Endothelial cell (in vitro differentiated cells): ENCODE measurements around the gene CD63. TPM values are rescaled to one million over a fixed set of nuclear protein-coding genes. Genes with fewer than 3 reads are reported as not detected.

Source experiments
- DNase-seq: peaks from one replicate; pipeline ENCODE4 v3.0.0; 2021; ENCODE audit warnings: low spot score
- H3K27ac Mint-ChIP-seq: one replicate; pipeline ENCODE4 v1.8.0; 2021; ENCODE audit warnings: mixed read lengths, inconsistent platforms; ENCODE audit not compliant: unreplicated experiment
- H3K27me3 Mint-ChIP-seq: one replicate; pipeline ENCODE4 v1.8.0; 2021; ENCODE audit warnings: mild to moderate bottlenecking, moderate library complexity, mixed read lengths, inconsistent platforms; ENCODE audit not compliant: unreplicated experiment
- H3K36me3 Mint-ChIP-seq: one replicate; pipeline ENCODE4 v1.8.0; 2021; ENCODE audit warnings: mild to moderate bottlenecking, low read depth, mixed read lengths, inconsistent platforms; ENCODE audit not compliant: unreplicated experiment
- H3K4me1 Mint-ChIP-seq: one replicate; pipeline ENCODE4 v1.8.0; 2021; ENCODE audit warnings: mild to moderate bottlenecking, mixed read lengths, inconsistent platforms; ENCODE audit not compliant: unreplicated experiment
- H3K4me3 Mint-ChIP-seq: one replicate; pipeline ENCODE4 v1.8.0; 2021; ENCODE audit warnings: mild to moderate bottlenecking, mixed read lengths, inconsistent platforms; ENCODE audit not compliant: unreplicated experiment
- H3K9me3 Mint-ChIP-seq: one replicate; pipeline ENCODE4 v1.8.0; 2021; ENCODE audit warnings: mixed read lengths, inconsistent platforms; ENCODE audit not compliant: unreplicated experiment
- CTCF ChIP-seq: fragments of 200-600 bp; sonication (generic); IDR thresholded peaks from one replicate; pipeline ENCODE4 v1.5.0; 2021; ENCODE audit warnings: antibody characterized with exemption; ENCODE audit not compliant: unreplicated experiment
- total RNA-seq: library from RNA; stranded (reverse); fragmentation: NEBNext Ultra II Directional; extraction: Animal tissue kit (Norgen Biotek cat#: 25700); gene quantifications from one replicate; pipeline ENCODE4 v1.2.1, GENCODE V29; 2021; ENCODE audit not compliant: unreplicated experiment

CD63 gene
- total RNA-seq, 1 donor from 2014 or later, result 1,134 TPM

- no peaks in the 10 kb centered on the region for H3K4me1 Mint-ChIP-seq
- H3K27me3 Mint-ChIP-seq, result peaks cover 7% of the 10 kb centered on the region
- no peaks in the 10 kb centered on the region for H3K9me3 Mint-ChIP-seq
- H3K27ac Mint-ChIP-seq, result no peak overlapping the region
- no peak for DNase-seq
- no peak for TF ChIP-seq CTCF
- peaks cover 4% of the 10 kb centered on the region for H3K36me3 Mint-ChIP-seq
- no peak overlapping the region for H3K4me3 Mint-ChIP-seq
Observed at GRCh38 chr12:55698241-55698955, 30.4 kb downstream of the CD63 start.

DNA sequence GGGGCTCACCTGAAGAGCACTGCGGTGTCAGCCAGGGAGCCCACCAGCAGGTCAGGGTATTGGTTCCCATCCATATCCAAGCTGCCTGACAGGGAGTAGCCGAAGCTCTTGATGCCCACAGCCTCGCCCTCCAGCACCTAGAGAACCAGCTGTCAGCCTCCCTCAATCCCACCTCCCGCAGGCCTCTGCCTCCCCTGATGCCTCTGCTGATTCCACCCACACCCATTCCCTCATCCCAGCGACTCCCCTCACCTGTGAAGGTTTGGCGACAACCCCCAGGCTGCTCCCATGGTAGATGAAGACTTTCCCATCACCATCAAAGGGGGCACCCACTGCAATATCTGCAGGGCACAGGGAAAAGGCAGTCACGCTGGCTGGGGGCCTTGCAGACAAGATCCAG is 31.1 kb downstream of the CD63 start:
- no peaks in the 10 kb centered on the region for H3K9me3 Mint-ChIP-seq

DNA sequence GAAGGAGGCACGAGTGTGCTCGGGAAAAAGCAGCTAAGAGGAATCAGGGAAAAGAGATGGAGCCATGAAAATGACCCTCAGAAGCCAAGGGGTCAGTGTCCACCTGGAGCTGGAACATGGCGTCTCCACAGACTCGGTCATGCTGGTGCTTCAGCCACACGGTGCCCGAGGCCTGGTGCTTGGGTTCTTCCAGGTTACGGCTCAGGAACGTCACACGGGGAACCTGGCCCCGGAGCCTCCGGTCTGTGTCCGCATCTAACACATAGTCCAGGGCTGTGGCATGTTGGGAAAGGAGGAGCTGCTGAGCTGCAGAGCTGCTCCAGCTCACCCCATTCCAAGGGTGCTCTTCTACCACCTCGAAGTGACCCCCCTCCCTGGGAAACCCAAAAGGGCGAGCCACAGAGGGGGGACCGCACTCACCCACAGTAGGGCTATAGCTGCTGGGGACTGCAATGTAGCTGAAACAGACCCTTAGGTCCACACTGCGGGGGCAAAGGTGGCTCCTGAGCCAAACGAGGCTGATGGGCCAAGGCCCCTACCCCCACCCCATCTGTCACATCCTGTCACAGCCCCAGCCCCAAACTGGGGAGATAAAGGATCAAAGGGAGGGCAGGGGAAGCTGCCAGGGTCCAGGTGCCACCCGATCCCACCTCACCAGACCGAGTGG is 31.9 kb downstream of the CD63 start:
- Mint-ChIP-seq H3K27ac (no peak overlapping the region), H3K27me3 (peaks cover 5% of the 10 kb centered on the region), H3K4me1 (no peaks in the 10 kb centered on the region), H3K36me3 (peaks cover 4% of the 10 kb centered on the region), H3K9me3 (no peaks in the 10 kb centered on the region), H3K4me3 (no peak overlapping the region)
- DNase-seq, result no peak
- TF ChIP-seq CTCF, result no peak

More for the DNA sequence above, 31.1 kb downstream of the CD63 start:
- no peak for DNase-seq
- Mint-ChIP-seq H3K27ac (no peak overlapping the region), H3K4me3 (no peak overlapping the region), H3K4me1 (no peaks in the 10 kb centered on the region), H3K36me3 (peaks cover 4% of the 10 kb centered on the region), H3K27me3 (peaks cover 6% of the 10 kb centered on the region)
- TF ChIP-seq CTCF, result no peak

- TF ChIP-seq CTCF, result no peak
- no peak overlapping the region for H3K27ac Mint-ChIP-seq
Observed at GRCh38 chr12:55696141-55696540, 32.7 kb downstream of the CD63 start.

DNA sequence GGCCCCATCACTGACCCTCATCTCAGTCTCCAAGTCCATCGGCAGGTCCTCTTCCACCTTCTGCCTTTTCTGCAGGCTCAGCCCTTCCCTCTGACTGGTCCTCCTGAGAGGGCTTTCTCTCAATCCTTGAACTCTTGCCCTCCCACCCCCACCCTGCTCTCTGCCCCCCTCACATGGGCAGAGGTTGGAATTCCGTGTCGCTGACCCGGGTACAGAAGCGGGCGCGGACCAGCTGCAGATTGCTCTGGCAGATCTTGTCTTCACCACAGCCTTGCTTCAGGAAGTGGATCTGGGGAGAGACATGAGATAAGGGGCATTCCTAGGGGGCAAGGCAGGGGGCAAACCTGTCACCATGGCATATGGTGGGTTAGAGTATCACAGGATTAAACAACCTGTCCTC is 33.5 kb downstream of the CD63 start:
- Mint-ChIP-seq H3K27me3 (peaks cover 4% of the 10 kb centered on the region), H3K4me1 (no peaks in the 10 kb centered on the region), H3K36me3 (no peaks in the 10 kb centered on the region), H3K4me3 (no peak overlapping the region), H3K9me3 (no peaks in the 10 kb centered on the region), H3K27ac (no peak overlapping the region)
- no peak for DNase-seq
- TF ChIP-seq CTCF, result no peak

More at GRCh38 chr12:55696141-55696540, 32.7 kb downstream of the CD63 start:
- Mint-ChIP-seq H3K9me3 (no peaks in the 10 kb centered on the region), H3K4me3 (no peak overlapping the region), H3K27me3 (peaks cover 4% of the 10 kb centered on the region), H3K36me3 (no peaks in the 10 kb centered on the region), H3K4me1 (no peaks in the 10 kb centered on the region)
- DNase-seq, result no peak
